ENCODE measurements around the gene ING2. TPM values are rescaled to one million over a fixed set of nuclear protein-coding genes. Genes with fewer than 3 reads are reported as not detected.

ING2 gene
- 4.1 and 9.1 TPM in 2 replicates for total RNA-seq

DNA sequence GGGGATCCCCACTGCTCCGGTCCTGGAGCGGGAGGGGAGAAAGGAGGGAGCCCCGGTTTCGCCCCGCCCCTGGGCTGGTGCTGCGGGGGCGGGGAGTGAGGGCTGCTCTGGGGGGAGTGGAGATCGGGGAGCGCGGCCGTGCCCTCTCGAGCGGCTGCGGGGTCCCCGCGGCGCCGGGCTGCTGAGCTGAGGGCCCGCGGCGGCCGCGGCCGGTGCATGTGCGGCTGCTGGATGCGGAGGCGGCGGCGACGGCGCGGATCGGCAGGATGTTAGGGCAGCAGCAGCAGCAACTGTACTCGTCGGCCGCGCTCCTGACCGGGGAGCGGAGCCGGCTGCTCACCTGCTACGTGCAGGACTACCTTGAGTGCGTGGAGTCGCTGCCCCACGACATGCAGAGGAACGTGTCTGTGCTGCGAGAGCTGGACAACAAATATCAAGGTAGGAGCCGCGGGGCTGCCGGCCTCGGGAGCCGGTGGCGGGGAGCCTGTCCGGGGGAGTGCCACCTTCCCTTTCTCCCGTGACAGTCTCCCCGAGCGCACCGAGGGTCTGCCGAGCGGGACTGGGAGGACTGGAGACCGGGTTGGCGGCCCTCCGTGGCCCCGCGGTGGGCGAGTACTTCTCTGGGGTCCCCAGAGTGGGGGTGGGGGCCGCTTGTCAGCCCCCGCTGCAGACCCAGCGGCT lies at the start of gene ING2:
ING2 (plus strand) TSS at position 129 of the 681 bp plus-strand sequence; CDS start at position 267, 138 bp downstream.

Other genes with a start within 250 kb of the ING2 start
- not detected in 2 replicates for gene CLDN22, start 184.8 kb upstream of the ING2 start, total RNA-seq
- gene CLDN24, start 182.6 kb upstream of the ING2 start, total RNA-seq = not detected in 2 replicates
- 10.2 and 13.6 TPM in 2 replicates for gene CDKN2AIP, start 60.4 kb upstream of the ING2 start, total RNA-seq
- gene RWDD4, start 154.1 kb downstream of the ING2 start, total RNA-seq = 13.1 and 13.3 TPM in 2 replicates
- 40.7 and 49.9 TPM in 2 replicates for gene TRAPPC11, start 154.2 kb downstream of the ING2 start, total RNA-seq

All from smooth muscle cell of bladder (primary cell).